GM19328 (cell line): Measurements from ENCODE around the gene C11orf24.

Experiments
- ATAC-seq: cut with Tn5 transposase; IDR thresholded peaks from one replicate; pipeline ENCODE4 v1.9.1; 2021; ENCODE audit warnings: mild to moderate bottlenecking, moderate library complexity; ENCODE audit not compliant: unreplicated experiment

Gene C11orf24

DNA sequence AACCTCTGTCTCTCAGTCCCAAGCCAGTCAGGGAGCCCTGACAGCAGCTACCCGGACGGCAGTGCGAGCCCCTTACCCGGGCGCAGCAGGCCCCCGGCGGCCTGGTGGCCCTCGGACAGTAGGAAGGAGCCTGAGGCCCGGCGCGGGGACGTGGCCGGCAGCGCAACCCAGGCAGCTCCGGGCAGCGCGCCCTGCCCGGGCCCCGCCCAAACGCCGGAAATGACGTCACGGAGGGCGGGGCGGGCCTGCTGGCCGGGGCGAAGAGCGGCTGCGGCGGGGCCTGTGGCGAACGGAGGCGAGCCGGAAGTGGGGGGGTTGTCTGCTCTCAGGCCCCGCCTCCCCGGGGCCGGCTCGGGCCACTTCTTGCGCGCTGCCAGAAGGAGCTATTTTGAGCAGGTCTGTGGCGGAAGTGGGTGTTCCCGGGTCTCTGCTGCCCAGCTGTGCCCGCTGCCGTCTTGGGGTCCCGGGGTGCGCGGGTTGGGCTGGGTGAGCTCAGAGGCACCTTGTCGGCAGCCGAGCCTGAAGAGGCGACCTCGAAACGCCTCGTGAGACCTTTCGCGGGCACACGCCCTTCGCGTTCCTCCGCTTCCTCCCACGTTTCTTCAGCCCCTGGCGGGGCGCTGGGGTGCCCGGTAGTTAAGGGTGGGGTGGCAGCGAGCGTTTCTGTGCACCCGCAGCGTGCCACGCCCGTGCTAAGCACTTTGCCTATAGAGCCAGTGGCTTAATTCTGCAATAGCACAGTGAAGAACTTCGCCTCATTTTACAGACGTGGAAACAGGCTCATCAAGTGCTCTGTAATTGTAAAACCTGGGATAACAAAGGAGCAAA, at the start of gene C11orf24:
Gene C11orf24 (minus strand): TSS at position 193 of the 828 bp plus-strand sequence. CDS start 8,206 bp downstream, outside the sequence.
- ATAC-seq = peak; percentile 77

DNA sequence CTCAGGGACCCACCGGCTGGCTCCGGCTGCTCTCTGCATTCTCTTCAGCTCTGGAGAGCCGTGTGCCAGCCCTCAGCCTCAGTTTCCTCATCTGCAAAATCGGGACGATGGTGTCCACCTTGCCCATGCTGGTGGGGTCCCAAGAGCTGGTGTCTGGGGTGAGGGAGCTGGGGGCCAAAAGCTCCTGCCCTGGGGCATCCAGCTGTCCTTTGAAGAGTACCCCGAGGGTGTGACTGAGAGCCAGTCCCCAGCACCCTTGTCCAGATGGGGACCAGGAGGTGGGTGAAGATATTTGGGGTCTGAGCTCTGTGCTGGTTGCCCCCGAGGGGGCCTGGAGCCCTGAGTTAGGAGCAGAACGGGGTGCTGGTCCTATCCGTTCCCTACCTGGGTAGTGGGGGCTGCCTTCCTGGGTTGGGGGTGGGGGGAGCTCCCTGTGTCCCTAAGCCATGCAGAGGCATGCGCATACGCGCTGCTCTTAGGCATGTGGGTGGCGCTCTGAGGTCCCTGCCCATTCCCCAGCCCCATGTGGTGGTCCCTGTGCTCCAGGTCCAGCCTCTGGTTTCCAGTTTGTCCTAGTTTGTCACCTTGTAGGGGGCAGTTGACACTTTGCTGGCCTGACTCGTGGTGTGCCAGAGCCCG, 45.5 kb upstream of the C11orf24 start:
- no peak for ATAC-seq

- ATAC-seq = no peak
Observed at GRCh38 chr11:68315171-68315920, 43.6 kb upstream of the C11orf24 start.

DNA sequence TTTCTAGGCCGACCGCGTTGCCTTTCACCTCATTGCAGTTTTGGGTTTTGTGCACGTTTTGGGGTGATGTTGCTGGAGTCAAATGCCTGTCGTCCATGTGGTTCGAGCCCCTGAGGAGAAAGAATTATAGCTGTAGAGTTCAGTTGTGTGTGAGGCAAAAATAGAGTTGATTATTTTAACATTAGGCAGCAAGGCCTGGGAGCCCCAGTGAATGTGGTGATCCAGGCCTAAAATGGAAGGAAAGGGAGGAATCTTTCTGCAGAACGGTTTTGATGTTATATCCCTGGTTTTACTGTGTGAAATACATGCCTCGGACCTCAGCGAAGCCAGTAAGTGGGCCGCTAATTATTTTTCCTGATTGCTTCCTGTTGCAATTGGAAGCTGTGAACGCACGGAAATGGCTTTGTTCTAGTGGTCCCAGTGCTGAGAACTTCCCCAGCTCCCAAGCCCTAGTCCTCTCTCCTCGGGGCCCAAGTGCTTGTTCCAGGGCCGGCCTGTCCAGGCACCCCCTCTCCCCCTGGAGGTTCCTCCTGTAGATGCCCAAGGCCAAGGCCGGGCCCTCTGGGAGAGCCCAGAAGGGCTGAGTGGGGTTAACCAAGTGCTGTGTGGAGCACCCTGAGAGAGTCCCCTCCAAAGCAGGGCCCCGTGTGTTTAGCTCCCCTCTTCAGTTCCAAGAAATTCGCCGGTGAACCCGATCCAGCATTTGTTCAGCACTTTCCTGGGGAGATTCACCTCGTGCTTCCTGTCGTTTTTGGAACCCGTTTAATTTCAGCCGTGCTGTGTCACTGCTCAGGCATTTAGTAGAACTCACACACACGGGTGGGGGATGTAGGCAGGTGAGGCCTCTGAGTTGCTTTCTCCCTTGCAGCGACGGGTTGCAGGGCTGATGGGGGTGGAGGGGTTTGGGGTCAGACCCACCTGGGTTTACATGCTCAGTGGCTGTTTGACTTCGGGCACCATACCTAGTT, 42.7 kb upstream of the C11orf24 start:
- no peak for ATAC-seq

DNA sequence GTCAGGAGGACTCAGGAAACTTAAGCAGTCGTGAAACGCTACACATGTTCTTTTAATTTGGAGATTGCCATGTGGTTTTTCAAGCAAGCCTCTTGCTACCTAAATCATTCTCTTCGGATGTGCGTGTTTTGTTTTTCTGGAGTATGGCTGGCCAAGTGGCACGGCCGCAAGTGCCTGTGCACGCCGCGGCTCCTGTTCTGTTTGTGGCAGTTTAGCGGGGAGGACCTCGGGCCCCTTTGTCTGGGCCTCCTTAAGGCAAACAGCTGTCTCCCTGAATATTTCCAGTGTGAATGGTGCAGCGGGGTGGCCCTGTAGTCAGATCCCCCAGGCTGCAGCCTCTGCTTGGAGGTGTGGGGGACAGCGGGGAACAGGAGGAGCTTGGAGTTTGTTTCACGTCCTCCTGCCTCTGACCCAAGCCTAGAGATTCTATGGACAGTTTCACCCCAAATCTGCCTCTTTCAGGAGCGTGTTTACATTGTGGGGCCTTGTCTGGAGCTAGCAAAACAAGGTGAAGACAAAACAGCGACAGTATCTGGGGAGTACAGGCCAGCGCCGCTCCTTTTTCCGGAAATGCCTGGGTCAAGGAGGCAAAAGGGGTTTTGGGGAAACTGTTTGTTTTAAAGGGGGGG, 41.9 kb upstream of the C11orf24 start:
- ATAC-seq = no peak

GRCh38 chr11:68312780-68313573, 41.2 kb upstream of the C11orf24 start:
- no peak for ATAC-seq

DNA sequence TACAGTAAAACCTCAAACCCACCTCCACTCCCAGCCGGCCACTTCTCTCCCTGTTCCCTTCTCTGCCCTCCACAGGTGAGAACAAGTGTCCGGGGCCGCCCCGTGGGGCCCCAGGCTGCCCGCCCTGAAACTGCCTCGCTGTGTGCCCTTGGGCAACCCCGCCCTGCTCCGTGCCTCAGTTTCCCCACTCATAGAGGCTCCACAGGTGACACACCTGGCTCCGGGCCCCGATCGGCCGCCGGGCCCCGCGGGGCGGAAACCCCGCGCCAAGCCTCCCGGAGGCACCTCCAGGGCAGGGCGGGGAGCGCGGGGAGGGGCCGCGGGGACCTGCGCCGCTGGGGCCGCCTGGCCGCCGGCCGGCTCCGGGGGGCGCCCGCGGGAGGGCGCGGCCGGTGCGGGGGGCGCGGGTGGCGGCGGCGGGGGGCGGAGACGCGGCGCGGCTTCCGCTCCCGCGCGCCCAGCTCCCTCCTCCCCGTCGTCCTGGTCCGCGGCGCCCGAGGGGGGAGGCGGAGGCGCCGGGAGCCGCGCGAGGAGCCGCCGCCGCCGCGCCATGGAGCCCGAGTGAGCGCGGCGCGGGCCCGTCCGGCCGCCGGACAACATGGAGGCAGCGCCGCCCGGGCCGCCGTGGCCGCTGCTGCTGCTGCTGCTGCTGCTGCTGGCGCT, 40.5 kb upstream of the C11orf24 start, which contains the start of gene LRP5:
Gene LRP5 (plus strand): TSS at position 475 of the 663 bp plus-strand sequence. CDS start 124 bp downstream, at position 599.
- ATAC-seq = no peak

- ATAC-seq = no peak
Observed at GRCh38 chr11:68311160-68312116, 39.7 kb upstream of the C11orf24 start.

GRCh38 chr11:68309621-68310185, 37.9 kb upstream of the C11orf24 start:
- ATAC-seq = no peak

DNA sequence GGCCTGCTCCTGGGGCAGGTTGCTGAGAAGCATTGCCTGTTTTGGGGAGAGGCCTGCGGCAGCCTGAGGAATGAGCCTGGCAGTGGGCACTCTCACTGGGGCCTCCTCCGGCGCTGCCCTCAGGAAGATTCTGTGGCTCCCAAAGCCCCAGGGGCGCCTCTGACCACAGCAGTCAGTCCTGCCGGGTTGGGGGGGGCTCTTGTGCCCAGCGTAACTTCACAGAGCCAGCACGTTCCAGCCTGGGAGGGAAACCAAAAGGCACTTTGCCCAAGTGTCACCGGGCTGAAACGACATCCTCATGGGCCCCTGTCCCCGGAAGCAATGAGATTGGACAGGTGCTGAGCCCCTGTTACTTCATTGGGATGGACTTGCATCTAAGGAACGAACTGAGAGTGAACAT, 36.3 kb upstream of the C11orf24 start:
- ATAC-seq = no peak

DNA sequence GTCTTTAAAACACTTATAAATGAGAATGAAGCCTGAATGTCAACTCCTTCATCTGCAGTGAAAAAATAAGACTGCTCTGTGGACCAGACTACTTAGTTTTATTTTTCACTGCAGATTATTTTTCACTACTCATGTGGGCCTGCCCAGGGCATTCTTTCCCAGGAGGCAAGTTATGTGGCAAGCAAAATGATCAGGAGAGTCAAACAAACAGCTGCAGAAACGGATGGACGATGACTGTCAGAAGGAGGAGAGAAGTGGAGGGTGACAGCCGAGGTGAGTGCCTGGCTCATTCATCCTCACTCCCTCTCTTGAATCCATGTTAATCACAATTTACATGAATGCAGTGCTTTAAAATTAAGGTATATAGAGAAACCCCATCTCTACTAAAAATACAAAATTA, 34.9 kb upstream of the C11orf24 start:
- ATAC-seq = no peak

GRCh38 chr11:68303982-68304780, 32.4 kb upstream of the C11orf24 start:
- ATAC-seq = no peak

DNA sequence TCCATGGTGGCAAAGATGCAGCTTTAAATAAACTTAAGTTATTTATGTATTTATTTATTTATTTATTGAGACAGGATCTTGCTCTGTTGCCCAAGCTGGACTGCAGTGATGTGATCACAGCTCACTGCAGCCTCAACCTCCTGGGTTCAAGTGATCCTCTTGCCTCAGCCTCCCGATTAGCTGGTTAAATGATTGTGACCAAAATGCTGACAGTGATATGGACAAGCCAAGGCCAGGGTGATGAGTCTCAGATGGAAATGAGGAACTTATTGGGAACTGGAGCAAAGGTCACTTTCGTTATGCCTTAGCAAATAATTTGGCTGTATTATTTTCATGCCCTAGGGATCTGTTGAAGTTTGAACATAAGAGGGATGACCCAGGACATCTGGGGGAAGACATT, 31.3 kb upstream of the C11orf24 start:
- ATAC-seq = no peak

- ATAC-seq = no peak
Observed at GRCh38 chr11:68302670-68303069, 30.9 kb upstream of the C11orf24 start.

DNA sequence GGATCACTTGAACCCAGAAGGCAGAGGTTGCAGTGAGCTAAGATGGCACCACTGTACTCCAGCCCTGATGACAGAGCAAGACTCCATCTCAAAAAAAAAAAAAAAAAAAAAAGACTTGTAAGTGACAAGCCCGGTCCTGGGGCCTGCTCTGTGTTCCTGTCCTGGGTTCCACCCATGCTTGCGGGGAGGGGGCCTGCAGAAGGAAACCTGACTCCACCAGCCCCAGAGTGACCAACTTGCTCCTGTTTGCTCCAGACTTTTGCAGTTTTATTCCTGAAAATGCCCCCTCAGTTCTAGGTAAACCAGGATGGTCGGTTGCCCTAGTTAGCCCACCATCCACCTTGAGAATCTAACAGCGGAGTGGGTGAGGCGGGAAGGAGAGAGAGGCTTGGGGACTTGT, 30.5 kb upstream of the C11orf24 start:
- no peak for ATAC-seq
